H1 (cell line): Measurements from ENCODE around the gene SOX12.

Experiments
- ASH2L ChIP-seq: fragments of 200-600, 300-600 bp; sonication (generic); IDR thresholded peaks from one replicate; pipeline ENCODE4 v1.7.1; 2017; ENCODE audit warnings: low read length
- BCL11A ChIP-seq, 2 experiments: IDR thresholded peaks; one replicate each; pipeline ENCODE4 v1.6.1; 2011; ENCODE audit warnings: low read depth in 2 of 2, low read length in 2 of 2, mild to moderate bottlenecking in 2 of 2
- CHD2 ChIP-seq: IDR thresholded peaks from 2 replicates; pipeline ENCODE4 v1.6.1; 2012; ENCODE audit warnings: low read length, improper control_type of control experiment
- CREB1 ChIP-seq: IDR thresholded peaks from 2 replicates; pipeline ENCODE4 v1.6.1; 2012; ENCODE audit warnings: inconsistent platforms
- HDAC2 ChIP-seq, 2 experiments: fragments of 300-600 bp in 1 of 2; sonication (generic) in 1 of 2; IDR thresholded peaks; 2 replicates each; pipeline ENCODE4 v1.6.1; 2011 to 2012; ENCODE audit warnings: low read depth in 2 of 2, low read length in 2 of 2, mild to moderate bottlenecking in 2 of 2, moderate library complexity in 2 of 2, borderline replicate concordance in 1 of 2, inconsistent platforms in 1 of 2
- POLR2A ChIP-seq, 2 experiments: IDR thresholded peaks; 1 replicate in 1 of 2; 2 replicates in 1 of 2; pipeline ENCODE4 v1.6.1; 2011; ENCODE audit warnings: low read depth in 2 of 2, low read length in 2 of 2, mild to moderate bottlenecking in 2 of 2; ENCODE audit errors: control extremely low read depth in 1 of 2
- RFX5 ChIP-seq: IDR thresholded peaks from 2 replicates; pipeline ENCODE4 v1.6.1; 2011; ENCODE audit warnings: low read depth, low read length, improper control_type of control experiment, borderline replicate concordance
- SIN3A ChIP-seq, 2 experiments: IDR thresholded peaks in 1 of 2; conservative IDR thresholded peaks in 1 of 2; 2 replicates each; pipeline ENCODE4 v1.6.1; 2011 to 2012; ENCODE audit warnings: low read length in 2 of 2, improper control_type of control experiment in 1 of 2, low read depth in 1 of 2, mild to moderate bottlenecking in 1 of 2
- TAF1 ChIP-seq: IDR thresholded peaks from 2 replicates; pipeline ENCODE4 v1.6.1; 2011; ENCODE audit warnings: mild to moderate bottlenecking, low read depth, low read length
- TF ChIP-seq, protein P1 (sequence below), 3 experiments: IDR thresholded peaks; 1 replicate in 2 of 3; 2 replicates in 1 of 3; pipeline versions ENCODE4 v1.5.1 to v1.6.1; 2011; ENCODE audit warnings: low read length in 3 of 3, mild to moderate bottlenecking in 3 of 3, inconsistent platforms in 2 of 3, low read depth in 1 of 3, moderate library complexity in 1 of 3; ENCODE audit not compliant: insufficient read depth in 1 of 3; ENCODE audit errors: control extremely low read depth in 1 of 3

- TF ChIP-seq RFX5 (0 out of 2 replicates have a peak, but pooled peaks have one; percentile 37), HDAC2 (IDR thresholded peaks at IDR 0.05; ENCODE audit: borderline replicate concordance in 1 of 2, low read depth in 2 of 2, low read length in 2 of 2) (peak in 1 of 2 experiments; percentile 72; a peak in 1 of 4 replicates), SIN3A (conservative IDR thresholded peaks at IDR 0.05 in 1 of 2, IDR thresholded peaks at IDR 0.05 in 1 of 2; ENCODE audit: low read depth in 1 of 2, low read length in 2 of 2) (peak; percentile 50 to 53; a peak in 2 of 4 replicates), ASH2L (peak; percentile 93), CREB1 (peak; percentile 53; the same call in 1 of the 2 replicates), POLR2A (IDR thresholded peaks at IDR 0.05; ENCODE audit: control extremely low read depth in 1 of 2, low read depth in 2 of 2, low read length in 2 of 2) (peak; percentile 54 to 77), BCL11A (IDR thresholded peaks at IDR 0.05; ENCODE audit: low read depth in 2 of 2, low read length in 2 of 2) (no peak), TAF1 (peak; percentile 54; the same call in 1 of the 2 replicates), CHD2 (no peak; the same call in 1 of the 2 replicates)
- TF ChIP-seq, protein P1, sequence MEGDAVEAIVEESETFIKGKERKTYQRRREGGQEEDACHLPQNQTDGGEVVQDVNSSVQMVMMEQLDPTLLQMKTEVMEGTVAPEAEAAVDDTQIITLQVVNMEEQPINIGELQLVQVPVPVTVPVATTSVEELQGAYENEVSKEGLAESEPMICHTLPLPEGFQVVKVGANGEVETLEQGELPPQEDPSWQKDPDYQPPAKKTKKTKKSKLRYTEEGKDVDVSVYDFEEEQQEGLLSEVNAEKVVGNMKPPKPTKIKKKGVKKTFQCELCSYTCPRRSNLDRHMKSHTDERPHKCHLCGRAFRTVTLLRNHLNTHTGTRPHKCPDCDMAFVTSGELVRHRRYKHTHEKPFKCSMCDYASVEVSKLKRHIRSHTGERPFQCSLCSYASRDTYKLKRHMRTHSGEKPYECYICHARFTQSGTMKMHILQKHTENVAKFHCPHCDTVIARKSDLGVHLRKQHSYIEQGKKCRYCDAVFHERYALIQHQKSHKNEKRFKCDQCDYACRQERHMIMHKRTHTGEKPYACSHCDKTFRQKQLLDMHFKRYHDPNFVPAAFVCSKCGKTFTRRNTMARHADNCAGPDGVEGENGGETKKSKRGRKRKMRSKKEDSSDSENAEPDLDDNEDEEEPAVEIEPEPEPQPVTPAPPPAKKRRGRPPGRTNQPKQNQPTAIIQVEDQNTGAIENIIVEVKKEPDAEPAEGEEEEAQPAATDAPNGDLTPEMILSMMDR (IDR thresholded peaks at IDR 0.05; ENCODE audit: control extremely low read depth in 1 of 3, insufficient read depth in 1 of 3, low read depth in 1 of 3, low read length in 3 of 3), result no peak
These were observed 15.3 kb upstream of the SOX12 start for GRCh38 chr20:309841-310644.
